ENCODE results near the gene HTR3E.
A peak's percentile ranks its signal among the peaks of the same experiment; 100 is the strongest.

HTR3E gene

DNA sequence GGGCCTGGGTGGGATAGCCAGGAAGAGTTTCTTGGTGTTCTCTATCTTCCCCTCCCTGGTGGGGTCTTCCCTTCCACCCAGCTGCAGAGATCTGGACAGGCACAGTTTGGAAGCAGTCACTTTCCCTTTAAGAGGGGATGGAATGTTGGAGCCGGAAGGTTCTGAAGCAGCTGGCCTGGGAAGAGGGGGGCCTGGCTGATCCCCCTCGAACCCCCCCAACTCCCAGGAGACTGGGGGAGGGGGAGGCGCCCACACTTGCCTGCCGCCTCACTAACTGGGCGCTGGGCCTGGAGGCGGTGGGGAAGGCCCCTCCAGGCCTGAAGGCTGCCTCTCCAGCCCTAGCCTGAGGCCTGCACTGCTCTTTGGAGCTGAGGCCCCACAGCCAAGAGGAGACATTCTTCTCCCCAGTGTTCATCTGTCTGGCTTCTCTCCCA is 59.7 kb downstream of the HTR3E start:
- H3K9me3 ChIP-seq (ENCODE audit: control insufficient read depth, insufficient read depth, low read depth, low read length): no peaks in the 10 kb centered on the region
- no peaks in the 10 kb centered on the region for H3K4me1 ChIP-seq (ENCODE audit: control insufficient read depth, insufficient read depth, low read length)
- H3K27ac ChIP-seq (ENCODE audit: extremely low read depth, low read depth, low read length): peak overlapping the region; percentile 95
- peaks cover 0 to 11% of the 10 kb centered on the region in 2 experiments; a peak in 2 of 3 replicates for H3K36me3 ChIP-seq (ENCODE audit: control insufficient read depth in 2 of 2, insufficient read depth in 1 of 2, low read length in 2 of 2)
- peak overlapping the region; percentile 82 for H3K4me3 ChIP-seq (ENCODE audit: low read depth, low read length)
- TF ChIP-seq GLIS2 (tag by site-specific recombination; IDR thresholded peaks at IDR 0.05): peak; percentile 58
- TF ChIP-seq ZNF529 (tag by site-specific recombination; IDR thresholded peaks at IDR 0.05; ENCODE audit: insufficient replicate concordance): no peak
- TF ChIP-seq, protein P1, sequence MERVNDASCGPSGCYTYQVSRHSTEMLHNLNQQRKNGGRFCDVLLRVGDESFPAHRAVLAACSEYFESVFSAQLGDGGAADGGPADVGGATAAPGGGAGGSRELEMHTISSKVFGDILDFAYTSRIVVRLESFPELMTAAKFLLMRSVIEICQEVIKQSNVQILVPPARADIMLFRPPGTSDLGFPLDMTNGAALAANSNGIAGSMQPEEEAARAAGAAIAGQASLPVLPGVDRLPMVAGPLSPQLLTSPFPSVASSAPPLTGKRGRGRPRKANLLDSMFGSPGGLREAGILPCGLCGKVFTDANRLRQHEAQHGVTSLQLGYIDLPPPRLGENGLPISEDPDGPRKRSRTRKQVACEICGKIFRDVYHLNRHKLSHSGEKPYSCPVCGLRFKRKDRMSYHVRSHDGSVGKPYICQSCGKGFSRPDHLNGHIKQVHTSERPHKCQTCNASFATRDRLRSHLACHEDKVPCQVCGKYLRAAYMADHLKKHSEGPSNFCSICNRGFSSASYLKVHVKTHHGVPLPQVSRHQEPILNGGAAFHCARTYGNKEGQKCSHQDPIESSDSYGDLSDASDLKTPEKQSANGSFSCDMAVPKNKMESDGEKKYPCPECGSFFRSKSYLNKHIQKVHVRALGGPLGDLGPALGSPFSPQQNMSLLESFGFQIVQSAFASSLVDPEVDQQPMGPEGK (tag by site-specific recombination; IDR thresholded peaks at IDR 0.05): 0 out of 2 replicates have a peak, but pooled peaks have one; percentile 36
- no peak for TF ChIP-seq ZNF211 (tag by site-specific recombination; IDR thresholded peaks at IDR 0.05; ENCODE audit: low read depth)
- TF ChIP-seq ZNF558 (tag by site-specific recombination; IDR thresholded peaks at IDR 0.05): no peak
- 0 out of 2 replicates have a peak, but pooled peaks have one; percentile 15 for TF ChIP-seq ZSCAN30 (tag by site-specific recombination; IDR thresholded peaks at IDR 0.05)
- TF ChIP-seq, protein P2, sequence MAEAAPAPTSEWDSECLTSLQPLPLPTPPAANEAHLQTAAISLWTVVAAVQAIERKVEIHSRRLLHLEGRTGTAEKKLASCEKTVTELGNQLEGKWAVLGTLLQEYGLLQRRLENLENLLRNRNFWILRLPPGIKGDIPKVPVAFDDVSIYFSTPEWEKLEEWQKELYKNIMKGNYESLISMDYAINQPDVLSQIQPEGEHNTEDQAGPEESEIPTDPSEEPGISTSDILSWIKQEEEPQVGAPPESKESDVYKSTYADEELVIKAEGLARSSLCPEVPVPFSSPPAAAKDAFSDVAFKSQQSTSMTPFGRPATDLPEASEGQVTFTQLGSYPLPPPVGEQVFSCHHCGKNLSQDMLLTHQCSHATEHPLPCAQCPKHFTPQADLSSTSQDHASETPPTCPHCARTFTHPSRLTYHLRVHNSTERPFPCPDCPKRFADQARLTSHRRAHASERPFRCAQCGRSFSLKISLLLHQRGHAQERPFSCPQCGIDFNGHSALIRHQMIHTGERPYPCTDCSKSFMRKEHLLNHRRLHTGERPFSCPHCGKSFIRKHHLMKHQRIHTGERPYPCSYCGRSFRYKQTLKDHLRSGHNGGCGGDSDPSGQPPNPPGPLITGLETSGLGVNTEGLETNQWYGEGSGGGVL (tag by site-specific recombination; IDR thresholded peaks at IDR 0.05): peak; percentile 96
- TF ChIP-seq, protein P3, sequence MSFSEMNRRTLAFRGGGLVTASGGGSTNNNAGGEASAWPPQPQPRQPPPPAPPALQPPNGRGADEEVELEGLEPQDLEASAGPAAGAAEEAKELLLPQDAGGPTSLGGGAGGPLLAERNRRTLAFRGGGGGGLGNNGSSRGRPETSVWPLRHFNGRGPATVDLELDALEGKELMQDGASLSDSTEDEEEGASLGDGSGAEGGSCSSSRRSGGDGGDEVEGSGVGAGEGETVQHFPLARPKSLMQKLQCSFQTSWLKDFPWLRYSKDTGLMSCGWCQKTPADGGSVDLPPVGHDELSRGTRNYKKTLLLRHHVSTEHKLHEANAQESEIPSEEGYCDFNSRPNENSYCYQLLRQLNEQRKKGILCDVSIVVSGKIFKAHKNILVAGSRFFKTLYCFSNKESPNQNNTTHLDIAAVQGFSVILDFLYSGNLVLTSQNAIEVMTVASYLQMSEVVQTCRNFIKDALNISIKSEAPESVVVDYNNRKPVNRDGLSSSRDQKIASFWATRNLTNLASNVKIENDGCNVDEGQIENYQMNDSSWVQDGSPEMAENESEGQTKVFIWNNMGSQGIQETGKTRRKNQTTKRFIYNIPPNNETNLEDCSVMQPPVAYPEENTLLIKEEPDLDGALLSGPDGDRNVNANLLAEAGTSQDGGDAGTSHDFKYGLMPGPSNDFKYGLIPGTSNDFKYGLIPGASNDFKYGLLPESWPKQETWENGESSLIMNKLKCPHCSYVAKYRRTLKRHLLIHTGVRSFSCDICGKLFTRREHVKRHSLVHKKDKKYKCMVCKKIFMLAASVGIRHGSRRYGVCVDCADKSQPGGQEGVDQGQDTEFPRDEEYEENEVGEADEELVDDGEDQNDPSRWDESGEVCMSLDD (tag by site-specific recombination; IDR thresholded peaks at IDR 0.05): peak; percentile 29; the same call in 1 of the 2 replicates
- peak; percentile 15; the same call in 1 of the 2 replicates for TF ChIP-seq EGR2 (tag by site-specific recombination; IDR thresholded peaks at IDR 0.05; ENCODE audit: low read depth)
- peak; percentile 82 for TF ChIP-seq ZNF335 (tag by site-specific recombination; conservative IDR thresholded peaks at IDR 0.05)
- TF ChIP-seq ZFHX2 (tag by site-specific recombination; conservative IDR thresholded peaks at IDR 0.05): peak; percentile 88
- TF ChIP-seq, protein P4, sequence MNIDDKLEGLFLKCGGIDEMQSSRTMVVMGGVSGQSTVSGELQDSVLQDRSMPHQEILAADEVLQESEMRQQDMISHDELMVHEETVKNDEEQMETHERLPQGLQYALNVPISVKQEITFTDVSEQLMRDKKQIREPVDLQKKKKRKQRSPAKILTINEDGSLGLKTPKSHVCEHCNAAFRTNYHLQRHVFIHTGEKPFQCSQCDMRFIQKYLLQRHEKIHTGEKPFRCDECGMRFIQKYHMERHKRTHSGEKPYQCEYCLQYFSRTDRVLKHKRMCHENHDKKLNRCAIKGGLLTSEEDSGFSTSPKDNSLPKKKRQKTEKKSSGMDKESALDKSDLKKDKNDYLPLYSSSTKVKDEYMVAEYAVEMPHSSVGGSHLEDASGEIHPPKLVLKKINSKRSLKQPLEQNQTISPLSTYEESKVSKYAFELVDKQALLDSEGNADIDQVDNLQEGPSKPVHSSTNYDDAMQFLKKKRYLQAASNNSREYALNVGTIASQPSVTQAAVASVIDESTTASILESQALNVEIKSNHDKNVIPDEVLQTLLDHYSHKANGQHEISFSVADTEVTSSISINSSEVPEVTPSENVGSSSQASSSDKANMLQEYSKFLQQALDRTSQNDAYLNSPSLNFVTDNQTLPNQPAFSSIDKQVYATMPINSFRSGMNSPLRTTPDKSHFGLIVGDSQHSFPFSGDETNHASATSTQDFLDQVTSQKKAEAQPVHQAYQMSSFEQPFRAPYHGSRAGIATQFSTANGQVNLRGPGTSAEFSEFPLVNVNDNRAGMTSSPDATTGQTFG (tag by site-specific recombination; IDR thresholded peaks at IDR 0.05; ENCODE audit: borderline replicate concordance): no peak
- ChIA-PET CTCF (interaction anchor here (0.6 to 1.6 kb wide), 4 partner anchors 30 to 272 kb away, joined by 3 read pairs; partner anchors contain the start of gene PARL), POLR2A (interaction anchor here (1.5 to 2.0 kb wide), 5 partner anchors 13 to 28 kb away, joined by 3 to 11 read pairs (median 9); partner anchors contain the start of genes ABCF3 and EIF2B5)

Measured in HEK293 (cell line).